Left colon (tissue), 2 donors: Measurements from ENCODE around the gene BCL11A. TPM values are rescaled to one million over a fixed set of nuclear protein-coding genes. Genes with fewer than 3 reads are reported as not detected.

Source experiments
- ATAC-seq: fragments of 200-7000 bp; cut with Tn5 transposase; one replicate; pipeline ENCODE4 v1.9.1; 2020; ENCODE audit warnings: mild to moderate bottlenecking, moderate library complexity
- DNase-seq, 2 donors: peaks; one replicate each; pipeline ENCODE4 v3.0.0-alpha.2; 2020
- intact Hi-C, 2 donors: fragments of 100-400 bp; cut with DNase I in 1 of 2; cut with micrococcal nuclease in 1 of 2; formaldehyde crosslinking; loops; one replicate each; pipeline versions ENCODE4 v1.11.2 to v1.14.0; 2022; cut with DNase I, micrococcal nuclease
- total RNA-seq, 2 donors: library from RNA; stranded (reverse); fragmentation: NEBNext Ultra II Directional; extraction: Animal tissue kit (Norgen Biotek cat#: 25700); gene quantifications; one replicate each; pipeline ENCODE4 v1.2.1, GENCODE V29; 2021
- donor health status: DM: no; HTN: no; CAD: no.
- donor health status: DM: yes; HTN: yes; CAD: no.

The BCL11A gene
- total RNA-seq, 2 donors from 2014 or later = 28.9 to 29.0 TPM

DNA sequence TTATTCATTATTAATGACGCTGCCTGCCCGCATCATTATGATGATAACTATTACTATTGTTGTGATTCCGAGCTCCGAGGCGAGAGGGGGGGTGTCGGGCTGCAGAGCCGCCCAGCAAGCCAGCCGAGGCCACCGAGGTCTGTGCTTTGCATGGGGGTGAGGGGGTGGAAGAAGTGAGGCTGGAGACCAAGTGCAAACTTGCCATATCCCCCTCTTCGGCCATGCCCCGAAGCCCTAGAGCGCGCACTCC lies 3.6 kb downstream of the BCL11A start:
- intact Hi-C loops = loop anchor here in 1 of 2 donors (10.0 kb wide), 1 partner anchor 335 kb away; no protein-coding TSS in a partner anchor
- DNase-seq (peak in 1 of 2 donors; percentile 40), ATAC-seq (peak; percentile 2)

DNA sequence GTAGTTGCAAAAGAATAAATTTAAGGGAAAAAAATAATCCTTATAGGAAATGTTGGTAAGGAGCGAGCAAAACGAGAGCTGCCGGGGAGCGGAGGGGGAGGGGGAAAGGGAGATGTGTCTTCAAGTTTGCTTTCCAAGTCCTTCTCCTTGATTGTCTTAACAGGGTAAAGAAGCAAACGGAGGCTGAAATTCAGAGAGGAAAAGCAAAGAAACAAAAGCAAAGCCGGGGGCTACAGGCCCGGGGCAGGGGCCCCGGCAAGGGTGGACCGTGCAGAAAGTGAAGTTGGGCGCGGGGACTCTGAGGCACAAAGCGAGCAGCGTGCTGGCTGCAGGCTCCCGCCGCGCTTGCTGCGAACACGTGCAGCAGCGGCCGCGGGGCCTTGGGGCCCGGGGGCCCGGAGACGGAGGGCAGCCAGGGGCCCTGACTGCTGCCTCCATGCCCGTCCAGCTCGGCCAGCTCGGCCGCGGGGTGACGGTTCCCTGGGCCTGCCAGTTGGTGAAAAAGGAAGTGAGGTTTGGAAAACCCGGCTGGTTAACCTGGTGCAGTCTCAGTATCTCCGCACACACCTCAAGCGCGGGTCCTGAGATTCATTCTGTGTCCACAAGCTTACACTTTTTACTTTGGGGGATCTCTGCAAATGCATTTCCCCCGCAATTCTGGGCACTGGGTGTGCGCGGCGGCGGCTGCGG lies 4.1 kb downstream of the BCL11A start:
- peak; percentile 21 for ATAC-seq
- intact Hi-C loops = loop anchor here in 1 of 2 donors (10.0 kb wide), 1 partner anchor 335 kb away; no protein-coding TSS in a partner anchor
- DNase-seq = peak in 1 of 2 donors; percentile 65

DNA sequence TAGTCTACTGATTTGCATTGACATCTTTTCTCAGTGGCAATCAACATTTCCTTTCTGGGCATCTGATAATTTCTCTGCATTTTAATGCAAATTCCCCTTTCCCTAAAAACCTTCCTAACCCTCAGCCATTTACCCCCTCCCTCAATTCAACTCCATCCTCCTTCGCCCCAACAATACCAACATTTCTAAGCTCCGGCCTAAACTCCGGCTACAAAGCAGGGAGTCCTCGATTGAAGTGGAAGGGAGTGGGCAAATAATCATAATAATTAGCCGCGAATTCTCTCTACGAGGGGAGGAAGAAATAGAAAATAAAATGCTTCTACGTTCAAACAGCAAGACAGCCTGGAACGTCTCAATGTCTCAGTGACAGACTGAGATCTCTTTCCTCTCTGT lies 4.6 kb downstream of the BCL11A start:
- ATAC-seq (no peak), DNase-seq (no peak)
- intact Hi-C loops = loop anchor here in 1 of 2 donors (10.0 kb wide), 1 partner anchor 334 kb away; no protein-coding TSS in a partner anchor

DNA sequence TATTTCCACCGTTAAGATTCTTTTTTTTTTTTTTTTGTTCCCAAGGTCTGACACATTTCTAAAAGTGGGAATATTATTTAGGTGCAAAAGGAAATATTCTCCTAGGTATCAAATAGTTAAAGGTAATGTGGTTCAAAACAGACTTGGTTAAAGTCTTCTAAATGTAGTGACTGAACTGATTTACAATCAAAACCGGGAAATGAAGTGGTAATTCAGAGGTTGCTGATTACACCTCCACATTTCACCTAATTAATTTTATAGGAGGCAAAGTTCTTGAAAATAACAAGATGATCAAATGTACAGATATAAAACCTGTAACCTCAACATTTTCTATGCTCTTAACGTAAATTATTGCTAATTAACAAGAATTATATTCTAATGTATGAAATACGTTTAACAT lies 5.1 kb downstream of the BCL11A start:
- ATAC-seq (peak; percentile 16), DNase-seq (no peak)
- intact Hi-C loops = loop anchor here in 1 of 2 donors (10.0 kb wide), 1 partner anchor 334 kb away; no protein-coding TSS in a partner anchor

DNA sequence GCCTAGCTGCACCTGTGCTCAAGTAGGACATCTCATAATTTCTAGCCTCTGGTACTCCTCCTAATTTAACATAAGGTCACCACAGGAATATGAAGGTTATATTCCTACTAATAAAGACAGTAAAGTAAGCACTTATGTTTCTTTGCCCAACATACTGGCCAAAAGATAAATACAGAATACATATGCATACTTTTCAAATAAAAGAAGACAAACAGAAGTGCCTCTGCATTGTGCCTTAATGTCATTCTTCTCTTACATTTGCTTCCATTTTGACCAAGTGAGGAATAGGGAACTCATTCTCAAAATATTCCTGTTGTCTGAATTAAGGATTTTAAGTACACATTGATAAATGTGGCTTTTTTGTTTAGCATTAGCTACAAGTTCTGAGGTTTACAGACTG lies 5.6 kb downstream of the BCL11A start:
- intact Hi-C loops = loop anchor here in 1 of 2 donors (10.0 kb wide), 1 partner anchor 333 kb away; no protein-coding TSS in a partner anchor
- ATAC-seq = no peak
- DNase-seq = no peak

DNA sequence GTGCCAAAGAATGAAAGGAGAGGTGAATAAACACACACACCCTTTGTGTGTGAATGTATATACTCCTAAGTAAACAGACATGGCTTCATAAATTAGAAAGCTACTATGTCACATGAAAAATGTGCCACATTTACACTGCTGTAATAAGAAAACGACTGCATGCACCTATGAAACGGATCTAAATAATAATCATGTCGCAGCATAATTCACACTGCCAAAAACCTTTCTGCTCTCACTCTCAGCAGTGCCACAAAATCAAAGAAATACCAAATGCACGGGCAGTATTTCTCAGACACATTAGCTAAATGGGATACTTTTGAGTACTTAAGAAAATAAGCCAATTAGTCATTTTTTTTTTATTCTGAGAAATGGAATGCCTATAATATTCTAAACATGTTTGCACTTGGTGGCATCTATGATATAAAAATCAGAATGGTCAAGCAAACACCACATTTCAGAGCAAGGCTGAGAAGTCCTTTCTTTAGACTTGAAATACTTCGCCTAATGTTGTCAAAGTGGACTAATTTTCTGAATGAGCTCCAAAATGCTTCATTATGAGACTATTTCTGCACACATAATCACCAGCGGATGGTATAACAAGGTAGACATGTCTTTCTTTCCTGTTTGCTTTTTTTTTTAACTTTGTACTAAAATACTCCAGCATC lies 6.6 kb downstream of the BCL11A start:
- DNase-seq (no peak), ATAC-seq (peak; percentile 48)
- intact Hi-C loops = loop anchor here in 1 of 2 donors (10.0 kb wide), 1 partner anchor 332 kb away; no protein-coding TSS in a partner anchor

DNA sequence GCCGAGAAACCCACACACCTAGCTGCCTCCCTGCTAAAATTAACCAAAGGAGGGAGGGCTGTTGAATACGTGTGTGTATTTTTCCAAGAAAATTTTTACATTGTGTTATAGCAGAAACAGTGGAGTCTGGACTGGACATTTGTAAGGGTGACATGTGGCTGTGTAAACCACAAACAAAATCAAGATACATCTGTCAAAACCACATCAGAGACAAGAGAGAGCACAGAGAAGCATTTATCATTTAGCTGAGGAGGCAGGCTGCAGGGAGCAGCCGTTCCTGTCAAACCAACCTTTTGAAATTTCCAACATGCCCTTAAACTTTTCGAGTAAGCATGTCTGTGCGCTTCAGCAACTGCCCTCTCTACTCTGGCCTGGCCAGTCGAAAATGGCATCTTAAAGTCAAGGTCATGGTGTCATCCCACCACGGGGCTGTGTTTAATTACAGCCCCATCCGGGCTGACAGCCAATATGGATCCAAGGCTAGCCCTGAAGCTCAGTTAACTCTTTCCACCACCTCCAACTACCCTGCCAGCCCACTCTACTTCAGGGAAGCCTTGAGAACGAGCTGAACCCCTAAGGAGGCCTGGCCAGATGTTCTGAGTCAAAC lies 8.4 kb downstream of the BCL11A start:
- DNase-seq (no peak), ATAC-seq (no peak)

DNA sequence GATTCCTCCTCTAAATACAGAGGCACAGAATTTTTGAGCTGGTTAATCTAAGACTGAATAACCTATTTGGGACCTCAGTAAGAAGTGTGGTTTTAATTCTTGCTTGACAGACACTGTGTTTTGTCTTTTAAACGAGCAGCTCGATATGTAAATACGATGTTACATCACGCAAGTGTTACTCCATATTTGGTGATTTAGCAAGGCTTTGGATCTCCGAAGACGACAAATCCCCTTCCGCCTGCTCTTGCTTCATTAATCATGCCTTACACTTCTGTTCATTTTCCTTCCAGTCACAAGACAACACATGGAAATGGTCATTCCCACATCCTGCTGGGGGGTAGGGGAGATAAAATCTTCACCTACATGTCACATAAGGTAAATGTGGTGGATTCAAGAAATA lies 9.4 kb downstream of the BCL11A start:
- intact Hi-C loops = loop anchor here in 1 of 2 donors (10.0 kb wide), 1 partner anchor 329 kb away; no protein-coding TSS in a partner anchor
- ATAC-seq (no peak), DNase-seq (no peak)

More for the DNA sequence above, 8.4 kb downstream of the BCL11A start:
- intact Hi-C loops = loop anchor here in 1 of 2 donors (10.0 kb wide), 1 partner anchor 330 kb away; no protein-coding TSS in a partner anchor

DNA sequence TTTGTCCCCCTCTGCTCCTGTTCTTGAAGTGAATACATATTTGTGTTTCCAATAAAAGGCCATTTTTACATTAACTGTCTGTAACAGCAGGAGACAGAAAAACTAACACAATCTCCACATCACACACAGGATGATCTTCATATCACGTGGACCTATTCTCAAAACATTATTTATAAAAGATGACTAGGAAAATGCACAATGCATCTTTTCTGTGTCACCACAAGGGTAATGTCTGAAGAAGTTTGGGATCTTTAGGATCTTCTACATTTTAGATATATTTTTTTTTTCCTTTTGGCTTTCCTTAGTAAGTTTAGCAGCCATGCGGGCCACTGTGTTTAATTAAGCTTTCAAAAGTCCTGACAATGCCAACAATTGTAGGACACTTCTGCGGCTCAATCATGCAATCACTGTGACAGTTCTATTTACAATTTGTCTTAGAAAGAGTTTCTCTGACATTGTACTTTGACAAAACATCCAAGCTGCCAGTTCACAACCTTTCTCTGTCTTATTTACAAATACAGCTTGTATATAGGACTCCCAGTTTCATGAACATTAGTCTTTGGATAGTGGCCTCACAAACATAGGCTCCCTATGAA lies 12.3 kb downstream of the BCL11A start:
- intact Hi-C loops = loop anchor here in 1 of 2 donors (10.0 kb wide), 1 partner anchor 326 kb away; no protein-coding TSS in a partner anchor
- ATAC-seq = no peak
- DNase-seq = no peak

DNA sequence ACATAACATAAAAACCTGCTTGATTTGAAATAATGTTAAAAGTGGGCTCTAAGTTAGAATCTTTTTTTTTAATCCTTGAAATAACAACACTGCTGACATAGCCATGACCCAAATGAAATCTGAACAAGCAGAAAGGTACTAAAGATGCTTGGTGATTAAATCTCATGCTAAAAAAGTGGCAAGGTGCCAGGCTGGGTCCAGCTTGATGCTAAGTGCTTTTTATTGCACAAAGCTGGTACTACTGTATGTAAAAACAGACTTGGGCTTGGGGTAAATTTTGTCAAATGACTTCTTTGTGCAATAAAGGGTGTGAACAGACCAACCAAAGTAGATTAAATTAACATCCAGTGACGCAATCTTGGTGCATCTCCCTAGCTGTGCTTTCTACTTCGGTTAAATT lies 13.4 kb downstream of the BCL11A start:
- ATAC-seq (no peak), DNase-seq (no peak)
- intact Hi-C loops = loop anchor here in 1 of 2 donors (10.0 kb wide), 1 partner anchor 325 kb away; no protein-coding TSS in a partner anchor

DNA sequence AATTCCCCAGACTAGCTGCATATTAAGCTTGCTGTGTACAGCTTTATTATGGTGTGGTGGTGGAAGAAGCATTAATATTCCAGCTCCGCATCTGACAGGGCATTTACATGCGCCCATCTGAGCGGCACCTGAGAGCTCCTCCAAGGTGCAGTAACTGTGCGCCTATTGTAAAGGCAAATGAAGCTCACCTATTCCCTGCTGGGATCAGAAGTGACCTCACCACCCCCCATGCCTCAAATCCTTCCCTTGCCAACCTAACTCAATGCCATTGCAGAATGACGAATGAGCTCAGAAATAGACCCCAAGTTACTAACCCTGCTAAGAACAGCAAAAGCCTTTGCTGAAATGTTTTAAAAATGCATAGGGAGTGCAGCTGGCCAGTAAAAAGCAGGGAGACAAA lies 14.3 kb downstream of the BCL11A start:
- ATAC-seq = no peak
- no peak for DNase-seq
- intact Hi-C loops = no loop called here

DNA sequence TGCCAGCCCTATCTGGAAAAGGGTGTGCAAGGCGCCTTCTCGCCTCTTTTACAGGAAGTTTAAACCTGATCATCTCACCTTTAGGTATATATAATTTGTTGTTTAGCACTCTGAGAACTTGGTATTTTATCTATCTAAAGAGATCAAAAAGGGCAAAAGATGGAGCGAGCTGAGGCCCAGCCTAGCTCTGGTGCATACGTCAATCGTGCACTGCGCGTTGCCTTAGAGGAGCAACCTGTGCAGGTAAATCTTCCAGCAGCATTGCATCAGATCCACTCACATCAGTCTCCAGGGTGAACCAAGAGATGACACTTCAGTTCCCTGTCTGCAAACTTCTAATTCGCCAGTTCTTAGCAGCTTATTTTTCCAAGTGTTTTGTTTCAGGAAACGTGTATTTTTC lies 15.4 kb downstream of the BCL11A start:
- intact Hi-C loops = no loop called here

DNA sequence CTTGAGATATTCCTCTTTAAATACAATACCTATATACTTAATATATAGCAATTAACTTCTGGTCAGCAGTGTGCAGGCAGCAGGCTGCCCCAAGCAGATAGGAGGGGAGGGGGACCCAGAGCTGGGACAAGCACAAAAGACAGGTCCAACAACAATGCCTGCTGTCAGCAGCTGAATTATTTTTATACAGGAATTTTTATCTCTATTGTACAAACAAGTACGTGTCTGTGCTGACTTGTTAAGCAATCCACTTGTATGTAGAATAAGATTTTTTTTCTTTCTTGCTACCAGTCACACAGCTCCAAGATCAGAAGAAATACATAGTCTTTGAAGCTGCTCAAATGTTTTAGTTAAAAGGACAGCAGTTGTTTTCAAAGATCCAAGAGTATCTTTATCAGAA lies 16.7 kb downstream of the BCL11A start:
- intact Hi-C loops = no loop called here
- no peak for DNase-seq
- ATAC-seq = no peak

More for the DNA sequence above, 15.4 kb downstream of the BCL11A start:
- ATAC-seq = peak; percentile 37
- DNase-seq = no peak

DNA sequence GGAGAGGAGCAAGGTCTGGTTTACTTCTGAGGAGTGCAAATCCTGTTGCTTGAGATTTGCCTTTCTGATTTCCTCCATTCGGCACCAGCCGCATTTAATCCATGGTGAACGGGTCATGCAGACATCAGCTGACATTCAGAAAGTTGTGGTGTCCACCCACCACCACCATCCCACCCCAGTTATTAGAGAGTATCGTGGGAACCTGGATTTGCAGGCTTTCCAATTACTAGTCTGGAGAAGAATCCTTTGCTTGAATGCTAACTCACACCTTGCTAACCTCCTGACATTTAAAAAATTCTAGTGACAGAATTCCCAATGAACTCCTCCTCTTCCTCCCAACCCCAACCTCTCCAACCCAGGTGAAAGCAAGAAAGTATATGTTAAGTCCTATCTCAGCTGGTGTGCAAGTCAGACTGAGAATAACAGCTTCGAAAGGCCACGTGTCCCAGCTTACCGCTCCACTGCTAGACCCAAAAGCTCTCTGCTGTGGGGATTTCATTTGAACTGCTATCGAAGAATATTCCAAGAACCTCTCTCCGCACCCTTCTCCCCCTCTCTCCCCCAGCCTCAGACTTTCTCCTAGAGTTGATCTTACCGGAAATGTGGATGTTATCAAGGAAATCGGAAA lies 17.7 kb downstream of the BCL11A start:
- DNase-seq = no peak
- no peak for ATAC-seq

DNA sequence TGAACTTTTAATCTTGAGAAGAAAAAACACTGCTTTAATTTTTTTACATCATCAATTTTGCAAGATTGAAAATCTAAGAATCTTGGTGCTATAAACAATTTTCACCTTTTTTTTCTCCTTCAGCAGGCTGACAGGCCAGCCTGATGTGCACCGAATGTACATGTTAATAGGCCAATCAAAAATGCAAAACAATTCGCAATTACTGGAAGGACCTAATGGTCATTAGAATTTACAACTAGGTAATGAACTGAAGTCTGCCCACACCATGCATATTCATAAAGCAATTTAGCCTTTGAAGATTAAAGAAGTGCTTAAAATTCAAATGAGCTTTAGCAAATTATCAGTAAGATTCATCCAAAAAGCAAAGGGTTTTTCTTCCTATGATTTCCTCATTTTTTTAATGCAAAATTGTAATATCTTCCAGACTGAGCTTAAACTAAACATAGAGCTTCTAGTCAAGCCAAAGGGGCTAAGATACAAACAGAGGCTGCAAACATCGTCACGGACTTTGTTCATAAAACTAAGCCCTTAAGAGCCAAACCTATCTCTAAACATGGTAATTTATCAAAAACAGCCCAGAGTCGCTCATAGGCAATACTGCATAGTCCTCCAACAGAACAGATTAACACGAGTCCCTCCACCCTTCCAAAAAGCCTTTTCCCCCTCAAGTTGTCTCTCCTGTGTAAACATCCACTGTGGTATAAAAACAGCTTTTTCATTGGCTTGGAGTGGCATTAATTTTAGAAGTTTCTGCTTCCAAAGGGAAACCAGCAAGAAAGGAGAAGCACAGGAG lies 18.4 kb downstream of the BCL11A start:
- intact Hi-C loops = no loop called here
- ATAC-seq (no peak), DNase-seq (no peak)

More for the DNA sequence above, 17.7 kb downstream of the BCL11A start:
- intact Hi-C loops = no loop called here

DNA sequence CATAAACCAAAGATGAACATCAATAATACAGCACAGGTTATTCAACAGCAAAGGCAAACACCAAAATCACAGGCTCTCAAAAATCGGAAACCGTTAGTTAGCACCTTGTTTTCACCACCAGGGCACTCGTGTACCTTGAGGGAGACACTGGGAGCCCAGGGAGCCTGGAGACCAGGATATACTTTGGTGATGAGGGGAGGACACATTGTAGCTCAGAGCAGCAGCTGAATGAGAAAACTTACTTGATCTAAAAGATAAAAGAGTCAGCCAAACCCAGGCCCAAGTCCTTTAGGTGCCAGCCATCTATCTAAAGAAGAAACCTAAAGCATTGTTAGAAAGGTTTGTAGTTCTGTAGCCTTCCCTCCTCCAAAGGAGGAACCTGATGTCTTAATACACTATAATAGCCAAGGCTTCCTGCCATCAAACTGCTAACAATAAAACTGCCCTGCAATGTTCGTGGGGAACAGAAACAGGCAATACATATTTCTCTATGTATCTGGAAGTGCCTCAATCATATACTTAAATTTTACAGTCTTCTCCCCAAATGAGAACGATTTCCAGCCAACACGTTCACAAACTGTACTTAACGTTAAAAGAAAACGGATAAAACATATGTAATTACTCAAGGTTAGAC lies 19.3 kb downstream of the BCL11A start:
- intact Hi-C loops = no loop called here
- ATAC-seq (no peak), DNase-seq (no peak)
